GM19452 (cell line): Measurements from ENCODE around the gene CDK5RAP2.
"Not testable (repeated sequence)": the region's sequence is repeated elsewhere in the genome, so short reads cannot be mapped to it uniquely, and the experiment has no call there.

Source experiments
- ATAC-seq: cut with Tn5 transposase; IDR thresholded peaks from one replicate; pipeline ENCODE4 v1.9.1; 2021; ENCODE audit not compliant: unreplicated experiment

Gene CDK5RAP2

GRCh38 chr9:120477534-120478001 is 102.4 kb downstream of the CDK5RAP2 start:
- ATAC-seq, result no peak

- no peak for ATAC-seq
Observed at GRCh38 chr9:120475341-120475740, 104.6 kb downstream of the CDK5RAP2 start.

GRCh38 chr9:120474591-120475243 is 105.2 kb downstream of the CDK5RAP2 start:
- ATAC-seq, result no peak

- ATAC-seq, result no peak
Observed at GRCh38 chr9:120473608-120474007, 106.4 kb downstream of the CDK5RAP2 start.

GRCh38 chr9:120465685-120466407 is 114.1 kb downstream of the CDK5RAP2 start:
- ATAC-seq, result no peak

GRCh38 chr9:120464887-120465421 is 115.0 kb downstream of the CDK5RAP2 start:
- no peak for ATAC-seq

- ATAC-seq, result no peak
Observed at GRCh38 chr9:120464176-120464886, 115.6 kb downstream of the CDK5RAP2 start.

GRCh38 chr9:120463765-120464164 is 116.2 kb downstream of the CDK5RAP2 start:
- ATAC-seq, result no peak

GRCh38 chr9:120461677-120462076 is 118.3 kb downstream of the CDK5RAP2 start:
- ATAC-seq, result not testable (repeated sequence)

- ATAC-seq, result no peak
Observed at GRCh38 chr9:120456218-120456617, 123.7 kb downstream of the CDK5RAP2 start.

GRCh38 chr9:120454467-120454866 is 125.5 kb downstream of the CDK5RAP2 start:
- no peak for ATAC-seq

GRCh38 chr9:120453792-120454191 is 126.2 kb downstream of the CDK5RAP2 start:
- ATAC-seq, result no peak

- no peak for ATAC-seq
Observed at GRCh38 chr9:120452631-120453030, 127.3 kb downstream of the CDK5RAP2 start.

GRCh38 chr9:120450916-120451315 is 129.1 kb downstream of the CDK5RAP2 start:
- ATAC-seq, result no peak

- ATAC-seq, result no peak
Observed at GRCh38 chr9:120449566-120449965, 130.4 kb downstream of the CDK5RAP2 start.

GRCh38 chr9:120447959-120448500 is 131.9 kb downstream of the CDK5RAP2 start:
- no peak for ATAC-seq

GRCh38 chr9:120446671-120447070 is 133.3 kb downstream of the CDK5RAP2 start:
- no peak for ATAC-seq

GRCh38 chr9:120443976-120444375 is 136.0 kb downstream of the CDK5RAP2 start:
- ATAC-seq, result no peak

GRCh38 chr9:120443489-120443888 is 136.5 kb downstream of the CDK5RAP2 start:
- ATAC-seq, result no peak

GRCh38 chr9:120442308-120442995 is 137.5 kb downstream of the CDK5RAP2 start:
- ATAC-seq, result no peak
